Astrocyte (in vitro differentiated cells and primary cell): Measurements from ENCODE around the gene TMX2. TPM values are rescaled to one million over a fixed set of nuclear protein-coding genes. Genes with fewer than 3 reads are reported as not detected.

Experiments
- DNase-seq: peaks from one replicate; pipeline ENCODE4 v3.0.0-alpha.2; 2010; ENCODE audit warnings: low read depth
- FAIRE-seq: peaks from 2 replicates; lab custom pipeline; 2011; peaks lifted over from hg19 to GRCh38; lab: Jason Lieb, UNC
- H2AFZ ChIP-seq: 2 replicates; pipeline ENCODE4 v1.6.0; 2012; ENCODE audit warnings: low read depth, low read length, inconsistent platforms
- H3K27ac ChIP-seq: 2 replicates; pipeline ENCODE4 v1.5.1; 2011; ENCODE audit warnings: low read depth, low read length, inconsistent platforms
- H3K27me3 ChIP-seq: 2 replicates; pipeline ENCODE4 v1.6.0; 2011; ENCODE audit warnings: low read length, inconsistent platforms; ENCODE audit not compliant: insufficient read depth
- H3K36me3 ChIP-seq: 2 replicates; pipeline ENCODE4 v1.5.1; 2011; ENCODE audit warnings: low read length, inconsistent platforms; ENCODE audit not compliant: insufficient read depth
- H3K4me1 ChIP-seq: 2 replicates; pipeline ENCODE4 v1.5.1; 2011; ENCODE audit warnings: low read length, inconsistent platforms; ENCODE audit not compliant: insufficient read depth
- H3K4me2 ChIP-seq: 2 replicates; pipeline ENCODE4 v1.6.0; 2012; ENCODE audit warnings: low read length, inconsistent platforms
- H3K4me3 ChIP-seq: 2 replicates; pipeline ENCODE4 v1.5.1; 2011; ENCODE audit warnings: low read depth, mild to moderate bottlenecking, low read length, inconsistent platforms; ENCODE audit not compliant: insufficient read depth
- H3K79me2 ChIP-seq: 2 replicates; pipeline ENCODE4 v1.6.0; 2012; ENCODE audit warnings: mild to moderate bottlenecking, low read length, inconsistent platforms; ENCODE audit not compliant: insufficient read depth
- H3K9ac ChIP-seq: 2 replicates; pipeline ENCODE4 v1.6.0; 2012; ENCODE audit warnings: mild to moderate bottlenecking, low read length, inconsistent platforms
- H3K9me3 ChIP-seq: 2 replicates; pipeline ENCODE4 v1.5.1; 2012; ENCODE audit warnings: low read depth, mild to moderate bottlenecking, low read length, inconsistent platforms; ENCODE audit not compliant: insufficient read depth
- H4K20me1 ChIP-seq: 2 replicates; pipeline ENCODE4 v1.6.0; 2012; ENCODE audit warnings: low read length, inconsistent platforms; ENCODE audit not compliant: insufficient read depth
- H3K27ac Mint-ChIP-seq: one replicate; pipeline ENCODE4 v1.8.0; 2021; ENCODE audit warnings: mild to moderate bottlenecking, mixed read lengths; ENCODE audit not compliant: unreplicated experiment
- H3K27me3 Mint-ChIP-seq: one replicate; pipeline ENCODE4 v1.8.0; 2021; ENCODE audit warnings: low read depth, mixed read lengths; ENCODE audit not compliant: unreplicated experiment
- H3K36me3 Mint-ChIP-seq: one replicate; pipeline ENCODE4 v1.8.0; 2021; ENCODE audit warnings: low read depth, mixed read lengths; ENCODE audit not compliant: unreplicated experiment
- H3K4me1 Mint-ChIP-seq: one replicate; pipeline ENCODE4 v1.8.0; 2021; ENCODE audit warnings: low read depth, mixed read lengths; ENCODE audit not compliant: unreplicated experiment
- H3K4me3 Mint-ChIP-seq: one replicate; pipeline ENCODE4 v1.8.0; 2021; ENCODE audit warnings: mild to moderate bottlenecking, moderate library complexity, mixed read lengths; ENCODE audit not compliant: unreplicated experiment
- H3K9me3 Mint-ChIP-seq: one replicate; pipeline ENCODE4 v1.8.0; 2021; ENCODE audit warnings: mild to moderate bottlenecking, mixed read lengths; ENCODE audit not compliant: unreplicated experiment
- CTCF ChIP-seq: IDR thresholded peaks from 2 replicates; pipeline ENCODE4 v1.5.1; 2011; ENCODE audit warnings: low read depth, mild to moderate bottlenecking, inconsistent platforms, low read length, moderate library complexity; ENCODE audit not compliant: insufficient read depth
- EZH2 ChIP-seq: IDR thresholded peaks from 2 replicates; pipeline ENCODE4 v1.6.1; 2012; ENCODE audit warnings: mild to moderate bottlenecking, low read length, inconsistent platforms; ENCODE audit not compliant: insufficient read depth
- total RNA-seq: library from RNA; stranded (reverse); gene quantifications from 2 replicates; pipeline ENCODE4 v1.2.1, GENCODE V29; 2021

The TMX2 gene
- total RNA-seq, 1 donor from 2014 or later = 88.0 TPM

- Mint-ChIP-seq H3K4me3 (peak overlapping the region; percentile 91), H3K27me3 (no peaks in the 10 kb centered on the region), H3K27ac (peak overlapping the region; percentile 77), H3K36me3 (peaks cover 11% of the 10 kb centered on the region), H3K9me3 (no peaks in the 10 kb centered on the region), H3K4me1 (peaks cover 16% of the 10 kb centered on the region)
- Histone ChIP-seq H3K27ac (peak overlapping the region; percentile 27), H3K79me2 (peaks cover 68% of the 10 kb centered on the region), H3K4me3 (peak overlapping the region; percentile 95), H3K9ac (peak overlapping the region; percentile 97), H3K9me3 (no peaks in the 10 kb centered on the region), H4K20me1 (peaks cover 61% of the 10 kb centered on the region), H3K27me3 (no peaks in the 10 kb centered on the region), H3K4me1 (peaks cover 13% of the 10 kb centered on the region), H2AFZ (no peak overlapping the region), H3K4me2 (peak overlapping the region; percentile 86), H3K36me3 (no peaks in the 10 kb centered on the region)
- no peak for FAIRE-seq
- DNase-seq = peak; percentile 42
- peak; percentile 21 for TF ChIP-seq CTCF
- TF ChIP-seq EZH2 = no peak
Observed at GRCh38 chr11:57763568-57763967, 51.2 kb downstream of the TMX2 start.

GRCh38 chr11:57764021-57764420 lies 51.6 kb downstream of the TMX2 start:
- TF ChIP-seq CTCF = no peak
- TF ChIP-seq EZH2 = no peak
- no peak for FAIRE-seq
- H3K4me3 Mint-ChIP-seq = peak overlapping the region; percentile 91
- Histone ChIP-seq H3K9ac (peak overlapping the region; percentile 97), H3K27ac (peak overlapping the region; percentile 22), H4K20me1 (peaks cover 64% of the 10 kb centered on the region), H3K4me3 (peak overlapping the region; percentile 95), H3K79me2 (peaks cover 73% of the 10 kb centered on the region), H3K9me3 (no peaks in the 10 kb centered on the region), H3K36me3 (no peaks in the 10 kb centered on the region), H3K4me2 (peak overlapping the region; percentile 86), H2AFZ (no peak overlapping the region), H3K4me1 (peaks cover 13% of the 10 kb centered on the region), H3K27me3 (no peaks in the 10 kb centered on the region)
- peaks cover 16% of the 10 kb centered on the region for H3K4me1 Mint-ChIP-seq
- peak overlapping the region; percentile 77 for H3K27ac Mint-ChIP-seq
- no peak for DNase-seq
- H3K36me3 Mint-ChIP-seq = peaks cover 11% of the 10 kb centered on the region
- no peaks in the 10 kb centered on the region for H3K27me3 Mint-ChIP-seq
- no peaks in the 10 kb centered on the region for H3K9me3 Mint-ChIP-seq

- H3K36me3 Mint-ChIP-seq = peaks cover 13% of the 10 kb centered on the region
- H3K27me3 Mint-ChIP-seq = no peaks in the 10 kb centered on the region
- peak overlapping the region; percentile 91 for H3K4me3 Mint-ChIP-seq
- FAIRE-seq = no peak
- no peak overlapping the region for H3K27ac ChIP-seq
- H2AFZ ChIP-seq = no peak overlapping the region
- H3K36me3 ChIP-seq = no peaks in the 10 kb centered on the region
- peaks cover 13% of the 10 kb centered on the region for H3K4me1 ChIP-seq
- H3K4me3 ChIP-seq = peak overlapping the region; percentile 95
- peaks cover 19% of the 10 kb centered on the region for H3K4me1 Mint-ChIP-seq
- H3K27me3 ChIP-seq = no peaks in the 10 kb centered on the region
- no peaks in the 10 kb centered on the region for H3K9me3 ChIP-seq
- no peak for TF ChIP-seq CTCF
- TF ChIP-seq EZH2 = no peak
- H4K20me1 ChIP-seq = peaks cover 69% of the 10 kb centered on the region
- H3K79me2 ChIP-seq = peaks cover 78% of the 10 kb centered on the region
- H3K9ac ChIP-seq = peak overlapping the region; percentile 97
- peak overlapping the region; percentile 86 for H3K4me2 ChIP-seq
- DNase-seq = no peak
- H3K9me3 Mint-ChIP-seq = no peaks in the 10 kb centered on the region
- H3K27ac Mint-ChIP-seq = no peak overlapping the region
Observed at GRCh38 chr11:57764566-57764965, 52.2 kb downstream of the TMX2 start.
